Smooth muscle cell (in vitro differentiated cells): ENCODE measurements around the gene UNC93B1. TPM values are rescaled to one million over a fixed set of nuclear protein-coding genes. Genes with fewer than 3 reads are reported as not detected.

Source experiments
- DNase-seq: peaks from one replicate; lab custom pipeline; 2025; ENCODE audit not compliant: unreplicated experiment; lab: John Stamatoyannopoulos, UW
- H2AFZ ChIP-seq: fragments of 200-600 bp; sonication (generic); 2 replicates; pipeline ENCODE4 v1.6.0; 2016; ENCODE audit warnings: antibody characterized with exemption, low read depth, mild to moderate bottlenecking
- H3F3A ChIP-seq: fragments of 200-600 bp; sonication (generic); 2 replicates; pipeline ENCODE4 v1.6.0; 2017; ENCODE audit warnings: antibody characterized with exemption, low read depth
- H3K27ac ChIP-seq: fragments of 200-600 bp; sonication (generic); 2 replicates; pipeline ENCODE4 v1.5.1; 2016; ENCODE audit warnings: low read depth, mild to moderate bottlenecking
- H3K27me3 ChIP-seq: fragments of 200-600 bp; sonication (generic); 2 replicates; pipeline ENCODE4 v1.6.1; 2016; ENCODE audit warnings: low read depth, mild to moderate bottlenecking
- H3K36me3 ChIP-seq: fragments of 200-600 bp; sonication (generic); 2 replicates; pipeline ENCODE4 v1.5.1; 2016; ENCODE audit warnings: low read depth
- H3K4me1 ChIP-seq: fragments of 200-600 bp; sonication (generic); 2 replicates; pipeline ENCODE4 v1.5.1; 2016; ENCODE audit warnings: low read depth
- H3K4me2 ChIP-seq: fragments of 200-600 bp; sonication (generic); 2 replicates; pipeline ENCODE4 v1.6.0; 2016; ENCODE audit warnings: mild to moderate bottlenecking
- H3K4me3 ChIP-seq: fragments of 200-600 bp; sonication (generic); 2 replicates; pipeline ENCODE4 v1.5.1; 2016; ENCODE audit warnings: mild to moderate bottlenecking
- H3K79me2 ChIP-seq: fragments of 200-600 bp; sonication (generic); 2 replicates; pipeline ENCODE4 v1.6.0; 2016; ENCODE audit warnings: low read depth, mild to moderate bottlenecking
- H3K9ac ChIP-seq: fragments of 200-600 bp; sonication (generic); 2 replicates; pipeline ENCODE4 v1.6.0; 2016; ENCODE audit warnings: low read depth
- H3K9me3 ChIP-seq: fragments of 200-600 bp; sonication (generic); replicated peaks from 2 replicates; pipeline ENCODE4 v1.5.1; 2016; ENCODE audit warnings: low read depth
- H4K20me1 ChIP-seq: fragments of 200-600 bp; sonication (generic); 2 replicates; pipeline ENCODE4 v1.6.0; 2016; ENCODE audit warnings: low read depth
- CTCF ChIP-seq: fragments of 200-600 bp; sonication (generic); IDR thresholded peaks from 2 replicates; pipeline ENCODE4 v1.5.1; 2017; ENCODE audit warnings: borderline replicate concordance, mild to moderate bottlenecking, antibody characterized with exemption; ENCODE audit not compliant: insufficient read depth, poor library complexity, severe bottlenecking
- WGBS: methylation state at CpG from one replicate; pipeline ENCODE4 v1.1.7; 2016; ENCODE audit warnings: low lambda C conversion rate; 5-methylcytosine and 5-hydroxymethylcytosine counted together
- polyA plus RNA-seq: library from polyadenylated mRNA; unstranded; fragments of >200 nt; fragmentation: Nextera tagmentation; extraction: Ambion mirVana; gene quantifications from 2 replicates; pipeline ENCODE4 v1.2.1, GENCODE V29; 2016
- total RNA-seq: library from RNA; depleted of rRNA; stranded (reverse); fragments of >200 nt; gene quantifications from 2 replicates; pipeline ENCODE4 v1.2.3, GENCODE V29; 2014

Gene UNC93B1
- total and polyA plus RNA-seq, 2 experiments from 2014 or later: 17.5 to 33.4 TPM

- H3K4me1 ChIP-seq: peaks cover 18% of the 10 kb centered on the region
- no peaks in the 10 kb centered on the region for H3K9me3 ChIP-seq
- no peak overlapping the region for H3K4me2 ChIP-seq
- H3K9ac ChIP-seq: no peak overlapping the region
- DNase-seq: no peak
- H3K79me2 ChIP-seq: no peaks in the 10 kb centered on the region
- H2AFZ ChIP-seq: no peak overlapping the region
- WGBS: 93% methylated on average over 27 of the region's 27 CpGs
- H4K20me1 ChIP-seq: no peaks in the 10 kb centered on the region
- H3F3A ChIP-seq: no peaks in the 10 kb centered on the region
- no peak overlapping the region for H3K4me3 ChIP-seq
- no peak overlapping the region for H3K27ac ChIP-seq
- no peak for TF ChIP-seq CTCF
- H3K27me3 ChIP-seq: no peaks in the 10 kb centered on the region
- no peaks in the 10 kb centered on the region for H3K36me3 ChIP-seq
Measured at GRCh38 chr11:68008381-68009337, 4.8 kb upstream of the UNC93B1 start.

GRCh38 chr11:68007498-68008380, 3.8 kb upstream of the UNC93B1 start:
- DNase-seq: no peak
- no peak overlapping the region for H2AFZ ChIP-seq

DNA sequence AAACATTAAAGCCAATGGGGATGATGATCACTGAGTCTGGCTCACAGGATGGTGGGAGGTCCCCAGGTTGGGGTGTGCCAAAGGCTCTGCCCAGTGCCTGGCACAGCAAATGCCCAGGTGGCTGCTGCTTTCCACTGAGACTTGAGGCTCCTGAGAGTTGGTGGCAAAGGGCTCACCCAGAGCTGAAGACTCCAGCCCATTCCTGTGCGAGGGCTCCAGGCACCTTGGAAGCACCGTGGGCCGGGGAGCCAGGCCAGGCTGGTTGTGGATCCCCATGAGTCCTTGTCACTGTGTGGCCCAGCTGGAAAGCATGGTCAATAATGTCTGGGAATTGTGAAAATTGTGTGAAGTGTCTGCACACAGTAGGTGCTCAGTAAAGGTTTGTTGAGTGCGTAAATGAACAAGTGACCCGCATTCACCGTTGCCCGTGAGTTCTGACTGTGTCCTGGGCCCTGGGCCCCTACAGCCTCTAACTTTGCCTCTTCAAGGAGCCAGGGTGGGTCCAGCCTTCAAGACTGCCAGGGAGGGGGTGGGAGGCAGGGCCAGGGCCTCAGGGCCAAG, 2.8 kb upstream of the UNC93B1 start:
- 98% methylated on average over 7 of the region's 7 CpGs for WGBS
- H3K36me3 ChIP-seq: no peaks in the 10 kb centered on the region
- H4K20me1 ChIP-seq: no peaks in the 10 kb centered on the region
- H3K4me1 ChIP-seq: peaks cover 20% of the 10 kb centered on the region
- H3K4me3 ChIP-seq: no peak overlapping the region
- no peak overlapping the region for H3K27ac ChIP-seq
- H3K9me3 ChIP-seq: no peaks in the 10 kb centered on the region
- H3K9ac ChIP-seq: no peak overlapping the region
- H3K4me2 ChIP-seq: no peak overlapping the region
- H3K27me3 ChIP-seq: no peaks in the 10 kb centered on the region
- DNase-seq: no peak
- H3F3A ChIP-seq: no peaks in the 10 kb centered on the region
- TF ChIP-seq CTCF: no peak
- H3K79me2 ChIP-seq: no peaks in the 10 kb centered on the region
- no peak overlapping the region for H2AFZ ChIP-seq

More at GRCh38 chr11:68007498-68008380, 3.8 kb upstream of the UNC93B1 start:
- Histone ChIP-seq H3K9me3 (no peaks in the 10 kb centered on the region), H3K4me2 (no peak overlapping the region), H3K79me2 (no peaks in the 10 kb centered on the region), H3K27ac (no peak overlapping the region), H3K4me3 (no peak overlapping the region), H4K20me1 (no peaks in the 10 kb centered on the region), H3K36me3 (no peaks in the 10 kb centered on the region), H3K4me1 (peaks cover 20% of the 10 kb centered on the region), H3K27me3 (no peaks in the 10 kb centered on the region), H3F3A (no peaks in the 10 kb centered on the region), H3K9ac (no peak overlapping the region)
- 95% methylated on average over 16 of the region's 16 CpGs for WGBS
- no peak for TF ChIP-seq CTCF
